ENCODE results near the gene LIN9. TPM values are rescaled to one million over a fixed set of nuclear protein-coding genes. Genes with fewer than 3 reads are reported as not detected.
A peak's percentile ranks its signal among the peaks of the same experiment; 100 is the strongest.

The LIN9 gene
- total RNA-seq, 4 donors from 2014 or later = 1.00 to 3.2 (median 2.3) TPM; not detected in 1

DNA sequence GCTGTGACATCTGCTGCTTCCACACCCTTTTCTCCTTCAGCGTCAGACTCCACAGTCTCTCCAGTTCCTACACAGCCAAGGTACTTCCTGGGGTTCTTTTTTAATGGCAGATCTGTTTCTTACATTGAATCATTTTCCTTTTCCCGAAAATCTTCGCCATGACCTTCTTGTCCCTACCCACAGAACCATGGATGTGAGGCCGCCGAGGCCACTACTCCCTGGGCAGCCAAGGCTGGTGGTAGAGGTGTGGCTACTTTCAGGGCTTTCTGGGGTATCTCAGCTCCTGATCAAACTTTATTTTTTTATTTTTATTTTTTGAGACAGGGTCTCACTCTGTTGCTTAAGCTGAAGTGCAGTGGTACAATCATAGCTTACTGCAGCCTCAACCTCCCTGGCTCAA lies 9.5 kb upstream of the LIN9 start:
- Histone ChIP-seq H3K4me3 (no peak overlapping the region), H3K27ac (no peak overlapping the region), H3K27me3 (no peaks in the 10 kb centered on the region), H3K4me1 (no peaks in the 10 kb centered on the region), H3K36me3 (no peaks in the 10 kb centered on the region), H3K9me3 (no peaks in the 10 kb centered on the region)
- 90 to 97% methylated on average over 3 to 5 of the region's 5 CpGs for WGBS, 2 donors (ENCODE audit: low coverage in 1 of 2)
- intact Hi-C loops (cut with DNase I; ENCODE audit: low total_unique reads) = no loop called here
- in situ Hi-C loops (cut with MboI; ENCODE audit: low pct_ligation_motif_present in 1 of 4, low pct_unique_long_range_greater_than_20kb in 1 of 4, low sequenced_read_pairs in 3 of 4) = no loop called here
- no peak for TF ChIP-seq EP300 (IDR thresholded peaks at IDR 0.05; ENCODE audit: low read depth)
- TF ChIP-seq, protein P1, sequence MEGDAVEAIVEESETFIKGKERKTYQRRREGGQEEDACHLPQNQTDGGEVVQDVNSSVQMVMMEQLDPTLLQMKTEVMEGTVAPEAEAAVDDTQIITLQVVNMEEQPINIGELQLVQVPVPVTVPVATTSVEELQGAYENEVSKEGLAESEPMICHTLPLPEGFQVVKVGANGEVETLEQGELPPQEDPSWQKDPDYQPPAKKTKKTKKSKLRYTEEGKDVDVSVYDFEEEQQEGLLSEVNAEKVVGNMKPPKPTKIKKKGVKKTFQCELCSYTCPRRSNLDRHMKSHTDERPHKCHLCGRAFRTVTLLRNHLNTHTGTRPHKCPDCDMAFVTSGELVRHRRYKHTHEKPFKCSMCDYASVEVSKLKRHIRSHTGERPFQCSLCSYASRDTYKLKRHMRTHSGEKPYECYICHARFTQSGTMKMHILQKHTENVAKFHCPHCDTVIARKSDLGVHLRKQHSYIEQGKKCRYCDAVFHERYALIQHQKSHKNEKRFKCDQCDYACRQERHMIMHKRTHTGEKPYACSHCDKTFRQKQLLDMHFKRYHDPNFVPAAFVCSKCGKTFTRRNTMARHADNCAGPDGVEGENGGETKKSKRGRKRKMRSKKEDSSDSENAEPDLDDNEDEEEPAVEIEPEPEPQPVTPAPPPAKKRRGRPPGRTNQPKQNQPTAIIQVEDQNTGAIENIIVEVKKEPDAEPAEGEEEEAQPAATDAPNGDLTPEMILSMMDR (IDR thresholded peaks at IDR 0.05) = no peak
- no peak for TF ChIP-seq POLR2A (IDR thresholded peaks at IDR 0.05)
- TF ChIP-seq POLR2AphosphoS5 (IDR thresholded peaks at IDR 0.05) = no peak
- no peak for DNase-seq

DNA sequence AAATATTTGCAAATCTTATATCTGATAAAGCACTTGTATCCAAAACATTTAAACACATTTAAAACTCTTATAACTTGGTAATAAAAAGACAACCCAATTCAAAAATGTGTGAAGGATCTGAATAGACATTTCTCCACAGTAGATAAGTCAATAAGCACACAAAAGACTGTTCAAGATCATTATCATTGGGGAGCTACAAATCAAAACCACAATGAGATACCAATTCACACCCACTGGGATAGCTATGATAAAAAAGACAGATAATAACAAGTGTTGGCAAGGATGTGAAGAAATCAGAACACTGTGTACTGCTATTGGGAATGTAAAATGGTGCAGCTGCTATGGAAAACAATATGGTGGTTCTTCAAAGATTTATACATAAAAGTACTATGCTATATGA lies 5.1 kb upstream of the LIN9 start:
- H3K4me1 ChIP-seq = peaks cover 0 to 19% (median 10%) of the 10 kb centered on the region in 4 donors
- intact Hi-C loops (cut with DNase I; ENCODE audit: low total_unique reads) = no loop called here
- H3K36me3 ChIP-seq = no peaks in the 10 kb centered on the region
- DNase-seq = no peak
- in situ Hi-C loops (cut with MboI; ENCODE audit: low pct_ligation_motif_present in 1 of 4, low pct_unique_long_range_greater_than_20kb in 1 of 4, low sequenced_read_pairs in 3 of 4) = no loop called here
- H3K9me3 ChIP-seq = no peaks in the 10 kb centered on the region
- TF ChIP-seq POLR2AphosphoS5 (IDR thresholded peaks at IDR 0.05) = no peak
- no peak for TF ChIP-seq POLR2A (IDR thresholded peaks at IDR 0.05)
- TF ChIP-seq, protein P1 (IDR thresholded peaks at IDR 0.05) = no peak
- TF ChIP-seq EP300 (IDR thresholded peaks at IDR 0.05; ENCODE audit: low read depth) = no peak
- H3K27ac ChIP-seq = no peak overlapping the region
- H3K4me3 ChIP-seq = no peak overlapping the region
- no peaks in the 10 kb centered on the region for H3K27me3 ChIP-seq

DNA sequence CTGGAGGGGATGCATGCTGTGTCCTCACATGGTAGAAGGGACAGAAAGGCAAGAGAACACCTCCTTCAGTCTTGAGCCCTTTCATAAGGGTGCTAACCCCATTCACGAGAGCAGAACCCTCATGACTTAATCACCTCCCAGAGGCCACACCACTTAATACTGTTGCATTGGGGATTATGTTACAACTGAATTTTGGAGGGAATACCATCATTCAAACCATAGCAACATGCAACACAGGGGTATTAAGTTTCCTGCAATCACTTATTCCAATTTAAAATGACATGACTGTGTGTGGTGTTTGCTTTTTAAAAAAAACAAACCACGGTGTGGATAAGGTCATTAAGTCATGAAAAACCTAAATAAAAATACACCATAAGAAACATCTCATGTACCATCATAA lies 3.1 kb upstream of the LIN9 start:
- no peaks in the 10 kb centered on the region for H3K9me3 ChIP-seq
- H3K4me1 ChIP-seq = peaks cover 0 to 29% (median 17%) of the 10 kb centered on the region in 4 donors
- TF ChIP-seq POLR2AphosphoS5 (IDR thresholded peaks at IDR 0.05) (no peak), EP300 (IDR thresholded peaks at IDR 0.05; ENCODE audit: low read depth) (no peak), POLR2A (IDR thresholded peaks at IDR 0.05) (no peak)
- TF ChIP-seq, protein P1 (IDR thresholded peaks at IDR 0.05) = no peak
- 91 to 93% methylated on average over 1 to 2 of the region's 2 CpGs for WGBS, 2 donors (ENCODE audit: low coverage in 1 of 2)
- H3K4me3 ChIP-seq = no peak overlapping the region
- no peak for DNase-seq
- intact Hi-C loops (cut with DNase I; ENCODE audit: low total_unique reads) (no loop called here), in situ Hi-C loops (cut with MboI; ENCODE audit: low pct_ligation_motif_present in 1 of 4, low pct_unique_long_range_greater_than_20kb in 1 of 4, low sequenced_read_pairs in 3 of 4) (no loop called here)
- H3K27ac ChIP-seq = no peak overlapping the region
- no peaks in the 10 kb centered on the region for H3K27me3 ChIP-seq
- no peaks in the 10 kb centered on the region for H3K36me3 ChIP-seq

DNA sequence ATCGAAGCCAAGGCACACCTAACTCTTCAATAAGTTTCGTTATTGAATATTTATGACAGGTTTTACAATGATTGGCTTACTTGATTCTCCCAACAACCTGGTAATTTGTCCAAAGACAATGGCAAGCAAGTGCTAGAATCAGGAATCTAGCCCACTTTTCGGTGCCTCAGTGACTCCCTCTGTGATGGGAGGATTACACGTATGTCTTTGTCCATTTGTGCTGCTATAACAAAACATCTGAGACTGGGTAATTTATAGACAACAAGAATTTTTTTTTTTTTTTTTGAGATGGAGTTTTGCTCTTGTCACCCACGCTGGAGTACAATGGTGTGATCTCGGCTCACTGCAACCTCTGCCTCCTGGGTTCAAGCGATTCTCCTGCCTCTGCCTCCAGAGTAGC lies 2.4 kb upstream of the LIN9 start:
- 92 to 96% methylated on average over 4 to 7 of the region's 7 CpGs for WGBS, 2 donors (ENCODE audit: low coverage in 1 of 2)
- H3K4me3 ChIP-seq = no peak overlapping the region
- no peak for DNase-seq
- H3K9me3 ChIP-seq = no peaks in the 10 kb centered on the region
- H3K4me1 ChIP-seq = peaks cover 0 to 29% (median 17%) of the 10 kb centered on the region in 4 donors
- peak overlapping the region in 1 of 4 donors; percentile 91 for H3K27ac ChIP-seq
- TF ChIP-seq POLR2AphosphoS5 (IDR thresholded peaks at IDR 0.05) (no peak), POLR2A (IDR thresholded peaks at IDR 0.05) (no peak), EP300 (IDR thresholded peaks at IDR 0.05; ENCODE audit: low read depth) (no peak)
- TF ChIP-seq, protein P1 (IDR thresholded peaks at IDR 0.05) = no peak
- intact Hi-C loops (cut with DNase I; ENCODE audit: low total_unique reads) = no loop called here
- no peaks in the 10 kb centered on the region for H3K36me3 ChIP-seq
- in situ Hi-C loops (cut with MboI; ENCODE audit: low pct_ligation_motif_present in 1 of 4, low pct_unique_long_range_greater_than_20kb in 1 of 4, low sequenced_read_pairs in 3 of 4) = no loop called here
- no peaks in the 10 kb centered on the region for H3K27me3 ChIP-seq
